ENCODE data around the gene FLNC.

FLNC gene

DNA sequence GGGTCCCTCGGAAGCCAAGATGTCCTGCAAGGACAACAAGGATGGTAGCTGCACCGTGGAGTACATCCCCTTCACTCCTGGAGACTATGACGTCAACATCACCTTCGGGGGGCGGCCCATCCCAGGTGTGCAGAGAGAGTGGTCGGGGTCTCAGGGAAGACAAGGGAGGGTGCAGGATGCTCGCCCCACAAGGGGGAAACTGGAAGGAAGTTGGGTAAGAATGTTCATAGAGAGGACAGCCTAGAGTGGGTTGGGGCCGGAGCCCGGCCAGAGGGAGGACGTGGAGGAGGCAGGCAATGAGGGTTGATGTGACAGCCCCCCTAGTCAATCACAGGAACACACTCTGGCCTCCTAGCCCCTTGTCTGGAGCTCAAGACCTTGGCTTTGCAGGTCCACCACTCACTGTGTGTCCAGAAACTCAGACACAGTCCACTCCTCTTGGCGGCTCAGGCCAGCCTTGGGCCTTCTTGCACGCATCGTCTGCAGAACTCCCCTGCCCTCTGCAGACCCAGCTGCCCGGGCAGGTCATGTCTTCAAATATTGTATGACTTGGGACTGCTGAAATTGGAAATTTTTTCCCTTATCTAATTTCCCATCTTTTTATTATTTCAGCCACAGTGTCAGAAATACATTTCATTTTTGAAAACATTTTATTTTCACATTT lies 16.7 kb downstream of the FLNC start:
- no peak for DNase-seq

- DNase-seq: no peak
Observed at GRCh38 chr7:128847721-128848211, 17.6 kb downstream of the FLNC start.

DNA sequence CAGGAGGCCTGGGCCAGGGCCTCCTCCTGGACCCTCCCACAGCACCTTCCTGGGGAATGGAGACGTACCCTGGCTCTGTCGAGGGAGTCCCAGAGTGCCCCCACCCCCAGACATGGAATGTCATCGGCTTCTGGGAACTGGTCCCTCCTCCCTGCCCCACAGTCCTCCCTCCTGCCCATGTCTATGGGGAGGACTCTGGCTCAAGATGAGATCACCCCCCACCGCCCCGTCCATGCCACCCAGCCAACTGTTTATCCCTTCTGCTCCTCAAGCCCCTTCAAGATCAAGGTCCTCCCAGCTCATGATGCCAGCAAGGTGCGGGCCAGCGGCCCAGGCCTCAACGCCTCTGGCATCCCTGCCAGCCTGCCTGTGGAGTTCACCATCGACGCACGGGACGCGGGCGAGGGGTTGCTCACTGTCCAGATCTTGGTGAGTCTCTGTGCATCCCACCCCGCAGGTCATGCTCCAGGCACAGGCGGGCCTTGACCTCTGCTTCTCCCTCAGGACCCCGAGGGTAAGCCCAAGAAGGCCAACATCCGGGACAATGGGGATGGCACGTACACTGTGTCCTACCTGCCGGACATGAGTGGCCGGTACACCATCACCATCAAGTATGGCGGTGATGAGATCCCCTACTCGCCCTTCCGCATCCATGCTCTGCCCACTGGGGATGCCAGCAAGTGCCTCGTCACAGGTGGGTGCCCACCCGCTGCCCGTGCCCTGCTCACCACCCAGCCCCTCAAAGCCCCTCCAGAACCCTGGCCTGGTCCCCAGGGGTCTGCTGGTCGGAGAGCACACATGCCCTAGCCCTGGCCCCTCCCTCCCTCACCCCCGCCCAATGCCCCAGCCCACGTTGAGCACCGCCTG lies 18.3 kb downstream of the FLNC start:
- DNase-seq: no peak

- DNase-seq: no peak
Observed at GRCh38 chr7:128849156-128849515, 18.9 kb downstream of the FLNC start.

- no peak for DNase-seq
Observed at GRCh38 chr7:128849804-128850490, 19.7 kb downstream of the FLNC start.

DNA sequence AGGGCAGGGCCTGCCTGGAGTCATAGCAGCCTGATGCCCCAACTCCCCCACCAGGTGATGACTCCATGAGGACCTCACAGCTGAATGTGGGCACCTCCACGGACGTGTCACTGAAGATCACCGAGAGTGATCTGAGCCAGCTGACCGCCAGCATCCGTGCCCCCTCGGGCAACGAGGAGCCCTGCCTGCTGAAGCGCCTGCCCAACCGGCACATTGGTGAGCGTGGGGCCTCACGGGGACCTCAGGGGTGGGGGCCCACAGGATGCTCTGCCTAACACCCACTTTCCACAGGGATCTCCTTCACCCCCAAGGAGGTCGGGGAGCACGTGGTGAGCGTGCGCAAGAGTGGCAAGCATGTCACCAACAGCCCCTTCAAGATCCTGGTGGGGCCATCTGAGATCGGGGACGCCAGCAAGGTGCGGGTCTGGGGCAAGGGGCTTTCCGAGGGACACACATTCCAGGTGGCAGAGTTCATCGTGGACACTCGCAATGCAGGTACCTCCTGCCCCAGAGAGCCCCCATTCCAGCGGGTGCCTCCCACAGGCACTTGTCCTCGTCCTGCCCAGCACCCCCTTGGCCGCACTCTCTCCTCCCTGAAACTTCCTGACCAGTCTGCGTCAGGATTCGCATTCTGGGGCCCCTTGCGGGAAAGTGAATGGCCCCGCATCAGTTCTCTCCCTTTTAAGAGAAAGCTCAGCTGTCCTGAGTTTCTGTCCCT lies 22.5 kb downstream of the FLNC start:
- no peak for DNase-seq

GRCh38 chr7:128853799-128854198 lies 23.6 kb downstream of the FLNC start:
- no peak for DNase-seq

DNA sequence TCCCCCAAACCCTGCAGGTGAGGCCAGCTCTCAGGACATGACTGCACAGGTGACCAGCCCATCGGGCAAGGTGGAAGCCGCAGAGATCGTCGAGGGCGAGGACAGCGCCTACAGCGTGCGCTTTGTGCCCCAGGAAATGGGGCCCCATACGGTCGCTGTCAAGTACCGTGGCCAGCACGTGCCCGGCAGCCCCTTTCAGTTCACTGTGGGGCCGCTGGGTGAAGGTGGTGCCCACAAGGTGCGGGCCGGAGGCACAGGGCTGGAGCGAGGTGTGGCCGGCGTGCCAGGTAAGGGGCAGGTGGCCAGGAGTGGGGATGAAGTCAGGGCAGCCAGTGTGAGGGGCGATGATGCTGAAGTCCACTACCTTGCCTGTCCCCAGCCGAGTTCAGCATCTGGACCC lies 24.2 kb downstream of the FLNC start:
- no peak for DNase-seq

- no peak for DNase-seq
Observed at GRCh38 chr7:128855559-128855958, 25.4 kb downstream of the FLNC start.

GRCh38 chr7:128856001-128856718 lies 26.0 kb downstream of the FLNC start:
- DNase-seq: no peak

- no peak for DNase-seq
Observed at GRCh38 chr7:128858380-128859231, 28.4 kb downstream of the FLNC start.

DNA sequence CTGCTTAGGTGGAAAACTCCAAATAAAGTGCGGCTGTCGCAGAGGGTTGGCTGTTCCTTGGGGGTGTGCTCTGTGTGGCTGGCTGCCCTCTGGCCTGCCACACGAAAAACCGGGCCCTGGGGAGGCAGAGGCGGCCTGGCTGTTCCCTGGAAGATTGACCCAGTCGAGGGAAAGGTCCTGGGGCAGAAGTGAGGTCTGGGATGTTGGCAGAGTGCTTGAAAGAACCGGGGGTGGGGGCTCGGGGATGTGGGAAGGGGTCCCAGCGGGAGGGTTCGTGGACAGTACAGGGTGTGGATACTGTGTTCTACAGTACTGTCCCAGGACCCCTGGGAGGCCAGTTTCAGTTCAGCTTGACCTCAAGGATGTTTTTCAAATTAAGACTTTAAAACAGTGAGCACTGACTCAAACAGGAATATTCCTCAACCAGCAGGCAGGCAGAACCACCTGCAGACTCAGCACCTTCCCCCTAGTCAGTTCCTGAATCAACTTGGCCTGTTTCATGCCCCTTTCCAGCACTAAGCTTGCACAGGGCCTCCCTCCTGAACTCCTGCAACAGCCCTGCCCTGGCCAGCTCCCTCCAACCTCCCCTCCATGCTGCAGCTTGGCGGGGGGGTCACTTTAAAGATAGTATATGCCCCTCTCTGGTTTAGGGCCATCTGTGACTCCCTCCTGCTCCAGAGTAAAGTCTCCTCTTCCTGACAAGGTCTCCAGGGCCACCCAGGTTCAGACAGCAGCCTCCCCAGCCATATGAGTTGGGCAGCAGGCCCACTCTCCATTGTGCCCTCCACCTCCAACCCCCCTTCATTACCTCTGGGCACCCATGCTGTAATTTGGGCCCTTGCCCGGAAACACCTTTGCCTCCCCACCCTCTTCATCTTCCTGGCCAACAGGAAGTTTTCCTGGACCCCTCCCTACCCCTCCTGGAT lies 29.3 kb downstream of the FLNC start:
- DNase-seq: no peak

GRCh38 chr7:128860158-128861073 lies 30.2 kb downstream of the FLNC start:
- DNase-seq: peak; percentile 51

DNA sequence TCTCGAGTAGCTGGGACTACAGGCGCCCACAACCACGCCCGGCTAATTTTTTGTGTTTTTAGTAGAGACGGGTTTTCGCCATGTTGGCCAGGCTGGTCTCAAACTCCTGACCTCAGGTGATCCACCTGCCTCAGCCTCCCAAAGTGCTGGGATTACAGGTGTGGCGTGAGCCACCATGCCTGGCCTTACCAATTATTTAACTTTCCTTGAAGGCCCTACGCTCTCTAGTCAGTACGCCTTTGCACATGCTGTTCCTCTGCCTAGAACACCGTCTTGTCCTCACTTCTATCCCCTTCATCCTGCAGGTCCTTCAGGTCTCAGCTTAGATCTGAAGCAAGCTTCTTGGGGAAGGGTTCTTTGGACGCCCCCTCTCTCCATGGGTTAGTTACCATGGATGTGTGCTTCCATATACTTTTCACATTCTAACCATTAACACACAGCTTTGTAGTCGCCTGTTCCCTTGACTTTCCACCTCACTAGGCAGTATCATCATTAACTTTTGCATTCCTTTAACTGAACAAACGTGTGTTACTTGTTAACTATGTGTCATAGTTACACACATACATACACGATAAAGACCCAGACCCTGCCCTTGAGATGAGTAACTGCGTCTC lies 31.9 kb downstream of the FLNC start:
- DNase-seq: no peak

GRCh38 chr7:128862571-128863432 lies 32.6 kb downstream of the FLNC start, which contains the start of gene ATP6V1F:
ATP6V1F (plus strand) TSS chr7:128862856; CDS start chr7:128862905, 49 bp downstream.
- peak; percentile 97 for DNase-seq

DNA sequence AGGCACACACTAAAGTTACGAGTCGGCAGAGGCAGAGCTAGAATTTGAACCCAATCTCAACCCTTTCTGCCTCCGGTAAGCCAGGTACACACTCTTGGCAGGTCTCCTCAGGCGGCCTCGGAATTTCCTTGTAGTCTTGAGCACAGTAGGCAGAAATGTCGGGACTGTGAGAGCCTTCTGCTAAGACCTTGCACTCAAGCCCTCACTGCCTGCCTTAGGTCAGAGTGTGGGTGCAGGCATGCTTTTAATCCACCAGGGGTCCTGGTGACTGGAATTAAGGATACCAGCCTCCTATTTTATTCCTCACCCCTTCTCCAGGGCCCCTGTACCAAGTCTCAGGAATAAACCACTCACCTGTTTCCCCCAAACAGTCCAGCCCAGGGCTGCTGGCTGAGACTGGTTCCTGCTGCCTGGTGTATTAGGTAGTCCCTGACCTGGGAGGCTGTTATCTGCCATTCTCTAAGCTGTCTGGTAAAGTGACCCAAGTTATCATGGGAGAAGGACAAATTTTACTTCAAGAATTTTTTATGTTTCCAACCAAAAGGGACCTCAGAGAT lies 33.3 kb downstream of the FLNC start:
- DNase-seq: peak; percentile 70

- no peak for DNase-seq
Observed at GRCh38 chr7:128865303-128865702, 35.1 kb downstream of the FLNC start.

All from fibroblast of skin of abdomen (primary cell).